Activated naive CD8-positive, alpha-beta T cell treated with anti-CD3 and anti-CD28 coated beads, Interleukin-2, amount 50 U/mL, for 16 hours (primary cell): ENCODE measurements around the gene PPP1R26.

Experiments used
- DNase-seq: peaks from one replicate; pipeline ENCODE4 v3.0.0-alpha.2; 2020; ENCODE audit warnings: low read depth, low spot score

The PPP1R26 gene

GRCh38 chr9:135464181-135464580 lies 15.4 kb upstream of the PPP1R26 start:
- DNase-seq = no peak

DNA sequence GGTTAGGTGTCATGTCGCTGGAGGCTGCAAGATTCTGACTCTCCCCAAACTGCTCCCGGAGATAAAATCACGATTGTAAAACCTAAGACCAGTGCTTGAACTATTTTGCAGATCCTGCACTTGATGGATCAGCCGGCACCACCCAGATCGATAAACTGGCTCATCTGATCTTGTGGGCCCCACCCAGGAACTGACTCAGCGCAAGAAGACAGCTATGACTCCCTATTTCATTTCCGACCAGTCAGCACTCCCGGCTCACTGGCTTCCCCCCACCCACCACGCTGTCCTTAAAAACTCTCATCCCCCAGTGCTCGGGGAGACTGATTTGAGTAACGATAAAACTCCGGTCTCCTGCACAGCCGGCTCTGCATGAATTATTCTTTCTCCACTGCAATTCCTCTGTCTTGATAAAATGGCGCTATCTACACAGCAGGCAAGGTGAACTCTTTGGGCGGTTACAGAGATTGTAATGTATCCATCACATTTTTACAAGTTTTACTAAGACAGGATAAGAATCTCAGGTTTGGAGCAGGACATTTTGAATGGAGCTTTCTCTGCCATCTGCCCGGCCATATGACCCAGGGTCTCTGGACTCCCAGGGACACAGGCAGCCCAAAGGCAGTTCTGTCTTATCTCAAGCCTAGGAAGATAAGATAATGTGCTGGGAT lies 10.6 kb upstream of the PPP1R26 start:
- DNase-seq = no peak

DNA sequence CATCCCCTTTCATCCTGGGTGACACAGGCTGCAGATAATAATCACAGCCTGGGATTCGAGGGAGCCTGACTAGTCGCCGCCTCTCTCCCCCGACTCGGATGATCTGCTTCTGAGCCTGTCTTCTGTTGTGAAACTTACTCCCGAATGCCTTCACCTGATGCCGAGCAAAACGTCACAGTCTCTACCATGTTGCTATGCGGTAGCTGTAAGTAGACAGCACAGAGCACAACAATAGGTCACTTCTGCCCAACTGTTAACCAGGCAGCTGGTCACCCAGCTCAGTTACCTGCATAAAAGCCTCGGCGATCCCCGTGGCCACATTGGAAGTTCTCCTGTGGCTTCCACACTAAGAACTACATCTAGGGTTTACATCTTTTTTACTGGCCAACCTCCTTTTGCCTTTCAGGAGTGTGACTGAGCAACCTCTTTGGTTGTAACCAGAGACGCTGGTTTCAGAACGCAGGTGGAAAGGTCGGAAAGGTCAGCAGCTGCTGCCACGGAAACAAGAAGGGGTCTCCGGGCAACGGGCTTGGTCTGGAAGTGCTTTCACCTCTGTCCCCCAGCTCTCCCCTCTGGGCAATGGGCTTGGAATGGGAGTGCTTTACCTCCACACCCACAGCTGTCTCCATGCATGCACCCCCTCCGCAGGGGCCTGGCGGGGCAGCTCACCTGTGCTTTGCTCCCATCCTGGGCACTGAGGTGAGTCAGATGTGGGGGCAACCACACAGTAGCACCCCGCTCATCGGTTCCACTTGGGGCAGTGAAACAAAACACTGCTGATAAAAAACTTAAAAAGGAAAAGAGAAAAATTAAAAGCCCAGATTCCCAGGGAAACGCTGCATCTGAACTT lies 7.6 kb upstream of the PPP1R26 start:
- DNase-seq = no peak

- no peak for DNase-seq
Measured at GRCh38 chr9:135473972-135474543, 5.5 kb upstream of the PPP1R26 start.

- no peak for DNase-seq
Measured at GRCh38 chr9:135474915-135475314, 4.7 kb upstream of the PPP1R26 start.

DNA sequence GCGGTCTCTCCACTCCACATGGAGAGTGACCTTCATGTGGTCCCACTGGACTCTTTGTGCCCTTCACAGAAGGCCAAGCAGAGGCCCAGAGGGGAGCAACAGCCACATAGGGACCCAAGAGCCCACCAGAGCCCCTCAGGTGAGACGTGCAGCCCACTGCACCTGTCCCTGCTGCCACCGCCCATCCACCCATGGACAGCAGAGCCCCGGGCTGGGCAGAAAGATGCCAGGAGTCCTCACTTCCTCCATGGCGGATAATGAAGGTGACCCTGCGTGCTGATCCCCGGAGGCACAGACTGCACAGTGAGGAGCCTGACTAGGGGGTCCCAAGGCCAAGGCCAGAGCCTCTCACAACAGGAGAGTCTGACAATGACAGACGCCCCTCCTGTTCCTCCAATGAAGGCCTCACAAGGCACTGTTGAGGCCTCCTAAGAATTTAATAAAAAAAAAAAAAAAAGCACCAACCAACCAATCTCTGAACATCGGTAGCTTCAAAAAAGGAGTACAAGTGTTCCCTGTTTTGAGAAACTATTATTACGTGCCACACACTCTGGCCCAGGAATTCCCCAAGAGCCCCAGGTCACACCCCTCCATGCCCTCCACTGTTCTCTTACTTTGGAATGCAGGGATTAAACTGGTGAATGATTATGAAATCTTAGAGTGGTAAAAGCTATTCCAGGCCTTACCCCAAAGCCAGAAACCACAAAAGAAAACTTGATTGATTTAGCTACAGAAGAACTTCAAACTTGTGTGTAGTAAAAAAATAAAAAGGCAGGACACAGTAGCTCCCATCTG lies 2.8 kb upstream of the PPP1R26 start:
- DNase-seq = no peak

GRCh38 chr9:135478191-135478590 lies 1.4 kb upstream of the PPP1R26 start:
- no peak for DNase-seq

DNA sequence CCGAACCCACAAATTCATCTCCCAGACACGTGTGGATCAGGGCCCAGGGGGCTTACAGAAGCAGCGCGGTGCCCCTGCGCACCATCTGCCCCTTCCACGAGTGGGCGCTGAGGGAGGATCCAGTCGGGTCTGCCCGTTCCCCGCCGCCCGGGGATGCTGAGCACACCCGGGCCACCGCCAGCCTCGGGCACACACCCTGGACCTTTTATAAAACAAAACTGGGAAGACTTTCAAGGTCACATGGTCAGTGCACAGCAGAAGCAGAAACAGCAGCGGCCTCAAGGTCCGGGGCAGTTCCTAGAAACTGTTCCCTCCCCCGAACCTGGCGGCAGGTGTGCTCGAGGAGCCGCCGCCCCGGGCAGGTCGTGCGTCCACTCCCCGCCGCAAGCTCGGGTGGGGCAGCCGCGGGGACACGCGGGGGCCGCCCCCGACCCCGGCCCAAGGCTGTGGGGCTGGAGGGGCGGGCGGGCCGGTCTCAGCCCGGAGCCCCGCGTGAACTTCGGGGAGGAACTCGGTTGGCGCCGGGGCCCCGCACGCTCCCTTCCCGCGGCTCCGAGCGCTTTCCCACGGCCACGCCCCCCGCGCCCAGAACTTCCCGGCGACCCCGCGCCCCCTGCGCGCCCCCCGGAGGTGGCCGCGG lies 633 bp upstream of the PPP1R26 start:
- DNase-seq = no peak

- DNase-seq = no peak
Measured at GRCh38 chr9:135480071-135480939, 723 bp downstream of the PPP1R26 start.

GRCh38 chr9:135480940-135481310 lies 1.3 kb downstream of the PPP1R26 start:
- no peak for DNase-seq

GRCh38 chr9:135482015-135482754 lies 2.6 kb downstream of the PPP1R26 start:
- no peak for DNase-seq

DNA sequence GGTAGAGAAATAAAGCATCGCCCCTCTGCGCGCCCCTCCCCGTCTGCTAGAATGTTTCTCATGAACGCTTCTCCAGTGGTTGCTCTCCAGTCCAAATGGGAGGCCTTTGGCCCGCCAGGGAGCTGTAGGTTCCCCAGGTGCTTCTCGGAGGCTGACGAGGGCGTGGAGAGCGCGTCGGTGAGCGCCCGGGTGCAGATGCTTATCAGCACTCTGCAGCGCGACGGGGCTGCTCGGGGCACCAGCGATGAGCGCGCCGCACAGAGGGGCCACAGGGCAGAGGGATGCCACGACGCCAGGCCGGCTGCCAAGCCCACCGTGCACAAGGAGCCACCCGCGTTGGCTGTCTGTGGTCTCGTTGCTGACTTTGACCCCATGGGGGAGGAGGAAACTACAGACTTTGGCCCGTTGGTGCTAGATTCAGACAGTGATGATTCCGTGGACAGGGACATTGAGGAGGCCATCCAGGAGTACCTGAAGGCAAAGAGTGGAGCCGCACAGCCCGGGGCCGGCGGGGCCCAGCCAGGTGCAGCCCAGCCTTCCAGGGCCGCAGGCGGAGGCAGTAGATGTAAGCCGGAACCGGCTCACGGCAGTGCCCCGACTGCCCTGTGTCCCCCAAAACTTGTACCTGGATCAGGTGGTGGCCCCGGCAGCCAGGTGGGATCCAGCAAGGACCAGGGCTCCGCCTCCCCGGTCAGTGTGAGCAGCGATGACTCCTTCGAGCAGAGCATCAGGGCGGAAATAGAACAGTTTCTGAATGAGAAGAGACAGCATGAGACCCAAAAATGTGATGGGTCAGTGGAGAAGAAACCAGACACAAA lies 5.1 kb downstream of the PPP1R26 start:
- DNase-seq = no peak

DNA sequence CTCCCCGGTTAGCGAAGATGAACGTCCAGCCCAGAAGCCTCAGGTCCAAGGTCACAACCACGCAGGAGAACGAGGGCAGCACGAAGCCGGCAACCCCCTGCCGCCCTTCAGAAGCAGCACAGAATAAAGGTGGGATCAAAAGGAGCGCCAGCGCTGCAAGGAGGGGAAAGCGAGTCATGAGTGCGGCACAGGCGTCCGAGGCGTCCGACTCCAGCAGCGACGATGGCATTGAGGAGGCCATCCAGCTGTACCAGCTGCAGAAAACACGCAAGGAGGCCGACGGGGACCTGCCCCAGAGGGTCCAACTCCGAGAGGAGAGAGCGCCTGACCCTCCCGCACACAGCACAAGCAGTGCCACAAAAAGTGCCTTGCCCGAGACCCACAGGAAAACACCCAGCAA lies 5.8 kb downstream of the PPP1R26 start:
- DNase-seq = no peak

DNA sequence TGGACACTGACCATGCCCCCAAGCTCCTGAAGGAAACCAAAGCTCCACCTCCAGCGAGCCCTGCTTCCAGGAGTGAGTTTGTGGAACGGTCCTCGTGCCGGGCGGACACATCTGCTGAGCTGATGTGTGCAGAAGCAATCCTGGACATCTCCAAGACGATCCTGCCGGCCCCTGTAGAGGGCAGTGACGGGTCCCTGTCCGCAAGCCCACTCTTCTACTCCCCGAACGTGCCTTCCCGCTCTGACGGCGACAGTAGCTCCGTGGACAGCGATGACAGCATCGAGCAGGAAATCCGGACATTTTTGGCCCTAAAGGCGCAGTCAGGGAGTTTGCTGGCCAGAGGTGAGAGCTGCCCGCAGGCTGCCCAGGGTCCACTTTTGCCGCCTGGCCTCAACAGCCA lies 6.2 kb downstream of the PPP1R26 start:
- no peak for DNase-seq

- no peak for DNase-seq
Measured at GRCh38 chr9:135486267-135487065, 6.9 kb downstream of the PPP1R26 start.

DNA sequence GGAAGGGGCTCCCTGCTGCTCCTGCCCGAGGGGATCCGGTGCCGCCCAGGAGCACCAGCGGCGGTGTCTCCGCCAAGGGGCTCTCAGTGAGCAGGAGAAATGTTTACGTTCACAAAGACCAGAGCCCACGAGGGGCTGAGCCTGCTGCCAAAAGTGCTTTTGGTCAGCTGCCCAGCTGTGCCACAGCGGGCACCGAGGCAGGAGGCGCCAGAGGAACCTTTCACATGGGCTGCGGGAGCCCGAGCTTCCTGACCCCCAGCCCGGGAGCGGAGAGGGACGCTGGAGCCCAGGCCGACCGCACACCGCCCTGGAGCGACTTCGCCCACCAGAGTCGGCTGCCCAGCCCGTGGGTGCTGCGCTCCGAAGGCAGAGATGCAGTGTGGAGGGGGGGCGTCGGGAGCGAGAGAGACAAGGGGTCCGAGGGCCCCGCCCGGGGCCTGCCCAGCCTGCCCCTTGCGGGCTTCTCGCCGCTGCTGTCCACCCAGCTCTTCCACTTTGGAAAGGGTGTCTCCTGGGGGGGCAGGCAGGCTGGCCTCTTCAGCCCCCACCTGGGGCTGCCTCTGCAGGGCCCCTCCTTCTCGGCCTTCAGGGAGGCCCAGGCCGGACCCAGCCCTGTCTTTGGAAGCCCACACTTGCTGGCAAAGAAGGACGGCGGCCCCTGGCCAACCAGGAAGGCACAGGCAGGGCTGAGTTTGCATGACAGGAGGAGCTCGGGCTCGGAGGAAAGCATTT lies 7.9 kb downstream of the PPP1R26 start:
- no peak for DNase-seq

DNA sequence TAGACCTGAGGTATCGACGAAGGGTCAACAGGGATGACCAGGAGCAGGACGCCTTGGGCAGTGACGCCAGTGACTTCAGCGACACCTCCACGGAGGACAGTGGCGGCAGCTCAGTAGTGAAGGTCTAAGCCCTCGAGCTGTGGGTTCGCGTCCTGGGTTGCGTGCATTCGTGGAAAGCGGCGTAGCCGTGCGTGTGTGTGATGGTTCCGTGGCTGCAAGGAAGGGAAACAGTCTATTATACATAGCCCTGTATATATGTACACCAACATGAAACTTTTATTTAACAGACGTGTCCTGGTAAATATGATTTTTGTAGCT lies 8.4 kb downstream of the PPP1R26 start:
- DNase-seq = no peak

DNA sequence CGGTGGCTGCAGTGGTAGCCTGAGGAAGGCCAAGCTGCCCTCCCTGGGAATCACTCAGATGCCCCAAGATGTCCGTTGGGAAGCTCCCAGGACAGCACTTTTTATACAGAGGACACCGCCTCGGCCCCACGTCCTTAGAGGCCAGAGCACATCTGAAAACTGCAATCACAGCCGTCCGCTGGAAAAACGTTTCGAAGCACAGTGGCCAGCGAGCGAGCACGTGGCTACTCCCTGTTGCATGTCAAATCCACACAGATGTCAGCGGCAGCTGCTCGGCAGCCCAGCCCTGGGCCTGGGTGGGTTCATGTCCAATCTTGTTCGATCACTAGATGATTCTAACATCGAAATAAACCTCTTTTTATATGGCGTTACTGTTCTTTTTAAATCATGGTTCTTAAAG lies 8.9 kb downstream of the PPP1R26 start:
- no peak for DNase-seq
